Muscle of leg (tissue), 16 donors: Measurements from ENCODE around the gene TRIM22. TPM values are rescaled to one million over a fixed set of nuclear protein-coding genes. Genes with fewer than 3 reads are reported as not detected.
A peak's percentile ranks its signal among the peaks of the same experiment; 100 is the strongest.
"Not testable (repeated sequence)": the region's sequence is repeated elsewhere in the genome, so short reads cannot be mapped to it uniquely, and the experiment has no call there.

Experiments used
- DNase-seq: peaks from one replicate; pipeline ENCODE4 v3.0.0; 2013
- H3K27ac ChIP-seq: one replicate; pipeline ENCODE4 v1.5.1; 2013; ENCODE audit warnings: mild to moderate bottlenecking, low read length, control low read depth
- H3K27me3 ChIP-seq: one replicate; pipeline ENCODE4 v1.6.1; 2013; ENCODE audit warnings: low read length; ENCODE audit not compliant: control insufficient read depth, insufficient read depth
- H3K36me3 ChIP-seq: one replicate; pipeline ENCODE4 v1.6.1; 2013; ENCODE audit warnings: low read length; ENCODE audit not compliant: control insufficient read depth, insufficient read depth
- H3K4me1 ChIP-seq: one replicate; pipeline ENCODE4 v1.6.1; 2013; ENCODE audit warnings: low read length; ENCODE audit not compliant: control insufficient read depth, insufficient read depth
- H3K4me3 ChIP-seq: one replicate; pipeline ENCODE4 v1.5.1; 2013; ENCODE audit warnings: low read length, control low read depth
- H3K9me3 ChIP-seq: replicated peaks from 2 replicates; pipeline ENCODE4 v1.6.1; 2013; ENCODE audit warnings: low read depth, low read length; ENCODE audit not compliant: control insufficient read depth
- WGBS: methylation state at CpG from one replicate; pipeline ENCODE4 v1.1.5; 2013; ENCODE audit warnings: missing lambda C conversion rate; ENCODE audit not compliant: insufficient coverage; 5-methylcytosine and 5-hydroxymethylcytosine counted together
- long read RNA-seq, 11 donors: transcript quantifications; one replicate each; lab custom pipeline, GENCODE V29; 2026
- polyA plus RNA-seq, 8 donors: library from polyadenylated mRNA; unstranded; fragments of 120-200 nt; gene quantifications; one replicate each; pipeline versions ENCODE4 v1.2.1 to v1.2.3, GENCODE V29; 2013; ENCODE audit warnings: inconsistent platforms in 1 of 8, low replicate concordance in 1 of 8; ENCODE audit not compliant: insufficient read length in 8 of 8, insufficient read depth in 1 of 8
- total RNA-seq: library from RNA; stranded (reverse); fragments of 120-200 nt; gene quantifications from one replicate; pipeline ENCODE4 v1.2.4, GENCODE V29; 2013

Gene TRIM22
- total RNA-seq: 8.2 TPM
- 10 to 100 TPM in 4 of 8 donors, 1 to 10 TPM in 4; 6.7 to 12.1 (median 9.7) TPM for polyA plus RNA-seq
- long read RNA-seq, donor 1: 0 reads
- long read RNA-seq, donor 2, partial matches to known transcripts: 0 of 1 reads
- long read RNA-seq, donor 2, other reads (novel, unspliced or antisense): 0 of 1 reads
- long read RNA-seq, donor 3, partial matches to known transcripts: 0 of 1 reads
- long read RNA-seq, donor 3, other reads (novel, unspliced or antisense): 0 of 1 reads
- long read RNA-seq, donor 4, partial matches to known transcripts: 0 of 1 reads
- long read RNA-seq, donor 4, other reads (novel, unspliced or antisense): 0 of 1 reads
- long read RNA-seq, donor 5, partial matches to known transcripts: 0 of 2 reads
- long read RNA-seq, donor 5, other reads (novel, unspliced or antisense): 0 of 2 reads
- long read RNA-seq, donor 6, partial matches to known transcripts: 0 of 2 reads
- long read RNA-seq, donor 6, other reads (novel, unspliced or antisense): 0 of 2 reads
- long read RNA-seq, donor 7, partial matches to known transcripts: 0 of 3 reads
- long read RNA-seq, donor 7, other reads (novel, unspliced or antisense): 0 of 3 reads
- long read RNA-seq, donor 8, partial matches to known transcripts: 0 of 1 reads
- long read RNA-seq, donor 8, other reads (novel, unspliced or antisense): 0 of 1 reads
- long read RNA-seq, donor 9, partial matches to known transcripts: 0 of 2 reads
- long read RNA-seq, donor 9, other reads (novel, unspliced or antisense): 0 of 2 reads
- long read RNA-seq, donor 10, partial matches to known transcripts: 0 of 1 reads
- long read RNA-seq, donor 10, other reads (novel, unspliced or antisense): 0 of 1 reads
- long read RNA-seq, donor 11, partial matches to known transcripts: 0 of 1 reads
- long read RNA-seq, donor 11, other reads (novel, unspliced or antisense): 0 of 1 reads

GRCh38 chr11:5689551-5689983 lies at the start of gene TRIM22:
TSS of gene TRIM22 (plus strand) at chr11:5689790. CDS start at chr11:5696233, 6,443 bp downstream.
- peaks cover 7% of the 10 kb centered on the region for H3K4me1 ChIP-seq
- no peaks in the 10 kb centered on the region for H3K36me3 ChIP-seq
- H3K9me3 ChIP-seq: no peaks in the 10 kb centered on the region
- peak within 1 kb of the TSS; percentile 93 for H3K27ac ChIP-seq
- H3K4me3 ChIP-seq: peak within 1 kb of the TSS; percentile 52
- H3K27me3 ChIP-seq: no peaks in the 10 kb centered on the region
- DNase-seq: peak; percentile 94
- no CpG with 5 or more reads among the region's 2 CpGs for WGBS

- DNase-seq: no peak
- H3K36me3 ChIP-seq: peaks cover 9% of the 10 kb centered on the region
- no peaks in the 10 kb centered on the region for H3K27me3 ChIP-seq
- H3K27ac ChIP-seq: no peak overlapping the region
- H3K9me3 ChIP-seq: no peaks in the 10 kb centered on the region
- no CpG with 5 or more reads among the region's 1 CpG for WGBS
- no peaks in the 10 kb centered on the region for H3K4me1 ChIP-seq
- H3K4me3 ChIP-seq: no peak overlapping the region
Observed at GRCh38 chr11:5639953-5640352, 49.6 kb upstream of the TRIM22 start.

- no peaks in the 10 kb centered on the region for H3K9me3 ChIP-seq
- no peak overlapping the region for H3K4me3 ChIP-seq
- no peaks in the 10 kb centered on the region for H3K4me1 ChIP-seq
- no peak for DNase-seq
- H3K27ac ChIP-seq: no peak overlapping the region
- no peaks in the 10 kb centered on the region for H3K27me3 ChIP-seq
- peaks cover 6% of the 10 kb centered on the region for H3K36me3 ChIP-seq
Observed at GRCh38 chr11:5643585-5643984, 46.0 kb upstream of the TRIM22 start.

GRCh38 chr11:5646139-5646538 lies 43.5 kb upstream of the TRIM22 start:
- Histone ChIP-seq H3K9me3 (no peaks in the 10 kb centered on the region), H3K4me1 (no peaks in the 10 kb centered on the region), H3K27me3 (no peaks in the 10 kb centered on the region), H3K4me3 (no peak overlapping the region), H3K27ac (no peak overlapping the region), H3K36me3 (peaks cover 6% of the 10 kb centered on the region)
- 86% methylated on average over 2 of the region's 3 CpGs for WGBS
- no peak for DNase-seq

- no peak for DNase-seq
- Histone ChIP-seq H3K27ac (no peak overlapping the region), H3K9me3 (peaks cover 8% of the 10 kb centered on the region), H3K4me3 (no peak overlapping the region), H3K27me3 (no peaks in the 10 kb centered on the region), H3K4me1 (no peaks in the 10 kb centered on the region), H3K36me3 (peaks cover 3% of the 10 kb centered on the region)
- 100% methylated on average over 1 of the region's 4 CpGs for WGBS
Observed at GRCh38 chr11:5655474-5655873, 34.1 kb upstream of the TRIM22 start.

- not testable (repeated sequence) for H3K27me3 ChIP-seq, H3K4me1 ChIP-seq, DNase-seq, H3K9me3 ChIP-seq, H3K36me3 ChIP-seq, H3K4me3 ChIP-seq, H3K27ac ChIP-seq
- no CpG with 5 or more reads among the region's 2 CpGs for WGBS
Observed at GRCh38 chr11:5656956-5657355, 32.6 kb upstream of the TRIM22 start.

GRCh38 chr11:5658318-5658717 lies 31.3 kb upstream of the TRIM22 start:
- no peak overlapping the region for H3K27ac ChIP-seq
- H3K27me3 ChIP-seq: no peaks in the 10 kb centered on the region
- no peaks in the 10 kb centered on the region for H3K4me1 ChIP-seq
- H3K4me3 ChIP-seq: no peak overlapping the region
- H3K9me3 ChIP-seq: peaks cover 3% of the 10 kb centered on the region
- no peak for DNase-seq
- H3K36me3 ChIP-seq: peaks cover 6% of the 10 kb centered on the region
- 83% methylated on average over 1 of the region's 5 CpGs for WGBS

GRCh38 chr11:5663511-5663910 lies 26.1 kb upstream of the TRIM22 start:
- H3K9me3 ChIP-seq: no peaks in the 10 kb centered on the region
- no peaks in the 10 kb centered on the region for H3K4me1 ChIP-seq
- no peaks in the 10 kb centered on the region for H3K27me3 ChIP-seq
- H3K4me3 ChIP-seq: no peak overlapping the region
- DNase-seq: no peak
- no peak overlapping the region for H3K27ac ChIP-seq
- H3K36me3 ChIP-seq: peaks cover 18% of the 10 kb centered on the region
- WGBS: no CpG with 5 or more reads among the region's 2 CpGs

GRCh38 chr11:5665051-5665570 lies 24.5 kb upstream of the TRIM22 start:
- Histone ChIP-seq H3K4me3 (no peak overlapping the region), H3K27me3 (no peaks in the 10 kb centered on the region), H3K27ac (no peak overlapping the region), H3K9me3 (no peaks in the 10 kb centered on the region), H3K4me1 (no peaks in the 10 kb centered on the region), H3K36me3 (peaks cover 22% of the 10 kb centered on the region)
- WGBS: 100% methylated on average over 2 of the region's 4 CpGs
- DNase-seq: no peak
